ENCODE results near the gene ZRSR2. TPM values are rescaled to one million over a fixed set of nuclear protein-coding genes. Genes with fewer than 3 reads are reported as not detected.

ZRSR2 gene
- total and polyA plus RNA-seq, 11 donors, result 3.1 to 18.9 (median 7.6) TPM

DNA sequence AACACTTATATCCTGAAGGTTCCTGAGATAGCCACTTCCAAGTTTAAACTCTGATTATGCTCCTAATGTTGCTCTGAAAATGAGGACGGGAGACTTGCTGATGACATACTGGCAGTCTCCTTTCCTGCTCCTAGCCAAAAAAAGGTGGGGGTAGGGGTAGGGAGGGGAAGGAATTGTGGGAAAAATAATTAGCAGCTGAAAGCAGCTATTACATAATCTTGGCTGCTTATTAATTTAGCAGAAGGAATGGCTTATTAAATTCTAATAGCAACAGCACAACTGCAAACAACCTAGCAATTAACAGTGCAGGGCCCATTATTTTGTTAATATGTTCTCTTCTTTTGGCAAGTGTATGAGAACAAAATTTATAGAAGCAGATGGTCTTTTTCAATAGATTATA, 66.4 kb downstream of the ZRSR2 start:
- peak overlapping the region in 1 of 12 donors; percentile 80 for H3K4me3 ChIP-seq
- intact Hi-C loops (cut with DNase I), result loop anchor here in 4 of 10 donors (5.0 to 10.0 kb wide), 4 partner anchors 51 to 172 kb away; partner anchors contain the start of gene ZRSR2 (in 1 of the 4)
- 8 to 29% (median 10%) methylated on average over 1 of the region's 1 CpG for WGBS, 4 donors
- H3K9me3 ChIP-seq, result no peaks in the 10 kb centered on the region
- peak overlapping the region in 9 of 12 donors; percentile 82 to 98 (median 92) for H3K27ac ChIP-seq
- peaks cover 0 to 36% (median 7%) of the 10 kb centered on the region in 12 donors for H3K4me1 ChIP-seq
- TF ChIP-seq, protein P1, sequence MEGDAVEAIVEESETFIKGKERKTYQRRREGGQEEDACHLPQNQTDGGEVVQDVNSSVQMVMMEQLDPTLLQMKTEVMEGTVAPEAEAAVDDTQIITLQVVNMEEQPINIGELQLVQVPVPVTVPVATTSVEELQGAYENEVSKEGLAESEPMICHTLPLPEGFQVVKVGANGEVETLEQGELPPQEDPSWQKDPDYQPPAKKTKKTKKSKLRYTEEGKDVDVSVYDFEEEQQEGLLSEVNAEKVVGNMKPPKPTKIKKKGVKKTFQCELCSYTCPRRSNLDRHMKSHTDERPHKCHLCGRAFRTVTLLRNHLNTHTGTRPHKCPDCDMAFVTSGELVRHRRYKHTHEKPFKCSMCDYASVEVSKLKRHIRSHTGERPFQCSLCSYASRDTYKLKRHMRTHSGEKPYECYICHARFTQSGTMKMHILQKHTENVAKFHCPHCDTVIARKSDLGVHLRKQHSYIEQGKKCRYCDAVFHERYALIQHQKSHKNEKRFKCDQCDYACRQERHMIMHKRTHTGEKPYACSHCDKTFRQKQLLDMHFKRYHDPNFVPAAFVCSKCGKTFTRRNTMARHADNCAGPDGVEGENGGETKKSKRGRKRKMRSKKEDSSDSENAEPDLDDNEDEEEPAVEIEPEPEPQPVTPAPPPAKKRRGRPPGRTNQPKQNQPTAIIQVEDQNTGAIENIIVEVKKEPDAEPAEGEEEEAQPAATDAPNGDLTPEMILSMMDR (IDR thresholded peaks at IDR 0.05), result no peak
- no peak for TF ChIP-seq POLR2A (IDR thresholded peaks at IDR 0.05)
- peaks cover 0 to 6% (median 0%) of the 10 kb centered on the region in 9 donors for H3K36me3 ChIP-seq
- ATAC-seq (no peak), DNase-seq (no peak)
- peaks cover 0 to 38% (median 0%) of the 10 kb centered on the region in 9 donors for H3K27me3 ChIP-seq

DNA sequence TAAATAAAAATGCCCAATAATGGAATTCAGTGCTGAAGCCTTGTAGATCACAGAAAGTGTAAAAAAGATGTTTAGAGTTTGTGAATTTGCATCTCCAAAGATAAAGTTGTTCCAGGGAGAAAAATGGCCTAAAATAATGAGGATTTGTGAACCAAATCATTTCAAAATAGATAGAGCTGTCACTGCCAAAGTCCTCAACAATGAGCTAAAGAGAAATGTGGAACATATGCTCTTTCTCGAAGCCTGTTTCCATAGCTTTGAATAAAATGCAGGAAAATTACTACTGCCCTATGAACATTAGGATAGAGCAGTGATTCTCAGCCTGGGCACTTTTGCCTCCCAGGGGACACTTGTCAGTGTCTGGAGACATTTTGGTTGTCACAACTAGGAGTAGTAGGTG, 67.8 kb downstream of the ZRSR2 start:
- H3K27ac ChIP-seq, result no peak overlapping the region
- no peak for TF ChIP-seq POLR2A (IDR thresholded peaks at IDR 0.05)
- TF ChIP-seq, protein P1 (IDR thresholded peaks at IDR 0.05), result no peak
- no peaks in the 10 kb centered on the region for H3K36me3 ChIP-seq
- H3K4me1 ChIP-seq, result peaks cover 0 to 27% (median 5%) of the 10 kb centered on the region in 12 donors
- no peak for ATAC-seq
- intact Hi-C loops (cut with DNase I), result loop anchor here in 4 of 10 donors (5.0 to 10.0 kb wide), 4 partner anchors 49 to 173 kb away; partner anchors contain the start of gene ZRSR2 (in 1 of the 4)
- WGBS, 4 donors, result 67 to 84% (median 74%) methylated on average over 1 of the region's 1 CpG
- H3K27me3 ChIP-seq, result peaks cover 0 to 36% (median 0%) of the 10 kb centered on the region in 9 donors
- no peak overlapping the region for H3K4me3 ChIP-seq
- H3K9me3 ChIP-seq, result no peaks in the 10 kb centered on the region
- no peak for DNase-seq

DNA sequence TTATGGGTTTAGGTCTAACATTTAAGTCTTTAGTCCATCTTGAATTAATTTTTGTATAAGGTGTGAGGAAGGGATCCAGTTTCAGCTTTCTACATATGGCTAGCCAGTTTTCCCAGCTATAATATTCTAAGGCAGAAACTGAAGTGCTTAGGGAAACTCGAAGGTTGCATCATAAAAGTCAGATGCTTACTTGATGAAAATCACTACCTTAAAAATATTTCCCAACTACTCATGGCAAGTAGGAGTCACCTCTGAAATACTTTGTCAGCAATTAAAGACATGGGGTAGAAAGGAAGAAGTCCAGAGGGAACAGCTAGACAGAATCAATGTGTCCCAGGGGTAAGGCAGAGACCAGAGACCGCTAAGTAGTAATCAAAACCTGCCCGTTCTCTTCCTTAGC, 70.6 kb downstream of the ZRSR2 start:
- H3K36me3 ChIP-seq, result no peaks in the 10 kb centered on the region
- peaks cover 0 to 49% (median 0%) of the 10 kb centered on the region in 9 donors for H3K27me3 ChIP-seq
- WGBS, 4 donors, result 82 to 94% (median 89%) methylated on average over 3 of the region's 3 CpGs

DNA sequence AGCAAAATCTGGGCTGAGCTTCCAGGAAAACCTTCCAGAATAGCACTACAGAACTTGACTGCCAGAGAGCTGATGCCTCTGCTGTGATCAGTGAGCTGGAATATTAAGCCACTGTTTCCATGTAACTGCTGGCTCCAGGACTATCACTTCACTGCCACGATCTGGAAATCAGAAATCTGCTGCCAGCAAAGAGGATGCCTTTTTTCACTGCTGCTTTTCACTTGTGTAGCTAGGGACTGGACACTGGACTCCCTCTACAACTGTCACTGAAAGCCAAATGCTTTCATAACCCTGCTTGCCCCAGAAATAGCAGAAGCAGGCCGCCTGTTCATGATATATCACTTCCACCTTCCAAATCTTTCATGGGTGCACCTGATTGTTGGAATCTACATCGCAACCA, 73.7 kb downstream of the ZRSR2 start:
- Histone ChIP-seq H3K36me3 (no peaks in the 10 kb centered on the region), H3K27ac (peak overlapping the region in 6 of 12 donors; percentile 4 to 66 (median 34)), H3K4me1 (no peaks in the 10 kb centered on the region), H3K27me3 (peaks cover 0 to 74% (median 0%) of the 10 kb centered on the region in 9 donors), H3K4me3 (no peak overlapping the region), H3K9me3 (no peaks in the 10 kb centered on the region)
- intact Hi-C loops (cut with DNase I), result no loop called here
- WGBS, 4 donors, result 51 to 63% (median 55%) methylated on average over 3 of the region's 3 CpGs
- no peak for TF ChIP-seq POLR2A (IDR thresholded peaks at IDR 0.05)
- TF ChIP-seq, protein P1 (IDR thresholded peaks at IDR 0.05), result no peak
- DNase-seq (no peak), ATAC-seq (peak in 3 of 4 donors; percentile 61 to 67 (median 64))

More for the DNA sequence above, 70.6 kb downstream of the ZRSR2 start:
- Histone ChIP-seq H3K27ac (no peak overlapping the region), H3K4me1 (peaks cover 0 to 11% (median 0%) of the 10 kb centered on the region in 12 donors), H3K4me3 (no peak overlapping the region), H3K9me3 (no peaks in the 10 kb centered on the region)
- intact Hi-C loops (cut with DNase I), result no loop called here
- no peak for TF ChIP-seq POLR2A (IDR thresholded peaks at IDR 0.05)
- ATAC-seq (no peak), DNase-seq (no peak)

DNA sequence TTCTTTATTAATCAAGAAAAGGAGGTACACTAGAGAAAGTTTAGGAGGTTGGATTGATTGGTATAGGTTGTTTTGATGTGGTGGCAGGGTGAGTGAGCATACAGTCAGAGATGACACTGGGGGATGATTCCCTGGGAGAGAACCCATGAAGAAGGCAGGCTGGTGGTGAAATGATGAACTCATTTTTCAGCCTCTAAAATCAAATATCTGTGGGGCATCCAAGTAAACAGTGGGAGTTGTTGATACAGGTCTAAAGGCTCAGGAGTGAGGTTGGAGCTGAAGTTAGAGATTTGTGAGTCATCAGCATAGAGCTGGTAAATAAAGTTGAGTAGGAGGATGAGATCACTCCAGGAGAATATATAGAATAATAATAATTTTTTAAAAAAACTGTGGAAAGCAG, 74.3 kb downstream of the ZRSR2 start:
- Histone ChIP-seq H3K4me1 (no peaks in the 10 kb centered on the region), H3K36me3 (no peaks in the 10 kb centered on the region), H3K4me3 (no peak overlapping the region), H3K27me3 (peaks cover 0 to 75% (median 0%) of the 10 kb centered on the region in 9 donors), H3K27ac (peak overlapping the region in 6 of 12 donors; percentile 4 to 66 (median 34)), H3K9me3 (no peaks in the 10 kb centered on the region)
- DNase-seq (no peak), ATAC-seq (no peak)
- intact Hi-C loops (cut with DNase I), result no loop called here
- TF ChIP-seq, protein P1 (IDR thresholded peaks at IDR 0.05), result no peak
- no peak for TF ChIP-seq POLR2A (IDR thresholded peaks at IDR 0.05)

Data from heart left ventricle (tissue), 16 donors.